SK-N-SH treated with all-trans-retinoic acid at 6 μM for 48 hours (cell line): ENCODE measurements around the gene C21orf58.

ENCODE experiments used
- ATAC-seq: fragments of 200-7000 bp; cut with Tn5 transposase; 3 replicates; pipeline ENCODE4 v1.9.1; 2020; ENCODE audit warnings: mild to moderate bottlenecking, moderate library complexity
- ARNTL ChIP-seq: fragments of 450-650 bp; formaldehyde crosslinking; IDR thresholded peaks from 2 replicates; pipeline ENCODE4 v1.5.0; 2020; ENCODE audit warnings: low read depth, mild to moderate bottlenecking, moderate library complexity, borderline replicate concordance
- BACH2 ChIP-seq: fragments of 250-450 bp; sonication (Bioruptor Pico); IDR thresholded peaks from 2 replicates; pipeline ENCODE4 v1.9.0; 2021; ENCODE audit warnings: mild to moderate bottlenecking, borderline replicate concordance
- CSDC2 ChIP-seq: fragments of 250-450 bp; sonication (Bioruptor Pico); IDR thresholded peaks from 2 replicates; pipeline ENCODE4 v1.5.0; 2020; ENCODE audit warnings: mild to moderate bottlenecking, moderate library complexity
- CSRNP3 ChIP-seq: fragments of 250-450 bp; sonication (Bioruptor Pico); IDR thresholded peaks from 2 replicates; pipeline ENCODE4 v1.5.1; 2021; ENCODE audit warnings: mild to moderate bottlenecking, moderate library complexity
- ESRRG ChIP-seq: fragments of 250-450 bp; sonication (Bioruptor Pico); IDR thresholded peaks from 2 replicates; pipeline ENCODE4 v1.6.1; 2021; ENCODE audit warnings: mild to moderate bottlenecking
- GLIS3 ChIP-seq: fragments of 250-450 bp; sonication (Bioruptor Pico); IDR thresholded peaks from 2 replicates; pipeline ENCODE4 v1.5.0; 2020; ENCODE audit warnings: mild to moderate bottlenecking, moderate library complexity
- ISL1 ChIP-seq: fragments of 250-450 bp; sonication (Bioruptor Pico); IDR thresholded peaks from 2 replicates; pipeline ENCODE4 v2.1.2; 2022; ENCODE audit warnings: mild to moderate bottlenecking, moderate library complexity
- OSR1 ChIP-seq: fragments of 250-450 bp; sonication (Bioruptor Pico); IDR thresholded peaks from 2 replicates; pipeline ENCODE4 v1.8.0; 2022; ENCODE audit warnings: moderate library complexity, mild to moderate bottlenecking, inconsistent platforms
- PATZ1 ChIP-seq: fragments of 250-450 bp; sonication (Bioruptor Pico); IDR thresholded peaks from 2 replicates; pipeline ENCODE4 v1.8.0; 2020; ENCODE audit warnings: mild to moderate bottlenecking, moderate library complexity, borderline replicate concordance
- POU6F1 ChIP-seq: fragments of 250-450 bp; sonication (Bioruptor Pico); IDR thresholded peaks from 2 replicates; pipeline ENCODE4 v1.8.0; 2021; ENCODE audit warnings: low read depth, mild to moderate bottlenecking, moderate library complexity, borderline replicate concordance
- PPARA ChIP-seq: fragments of 250-450 bp; sonication (Bioruptor Pico); IDR thresholded peaks from 2 replicates; pipeline ENCODE4 v1.5.0; 2020; ENCODE audit warnings: mild to moderate bottlenecking, borderline replicate concordance
- RARB ChIP-seq: fragments of 250-450 bp; sonication (Bioruptor Pico); IDR thresholded peaks from 2 replicates; pipeline ENCODE4 v1.8.0; 2021; ENCODE audit warnings: mild to moderate bottlenecking, moderate library complexity
- SNAI2 ChIP-seq: fragments of 250-450 bp; sonication (Bioruptor Pico); IDR thresholded peaks from 2 replicates; pipeline ENCODE4 v1.5.0; 2020; ENCODE audit warnings: mild to moderate bottlenecking, moderate library complexity
- TCF4 ChIP-seq: fragments of 250-450 bp; sonication (Bioruptor Pico); IDR thresholded peaks from 2 replicates; pipeline ENCODE4 v1.8.0; 2021; ENCODE audit warnings: mild to moderate bottlenecking, moderate library complexity, borderline replicate concordance
- TOX ChIP-seq: fragments of 250-450 bp; sonication (Bioruptor Pico); IDR thresholded peaks from 2 replicates; pipeline ENCODE4 v1.8.0; 2021; ENCODE audit warnings: mild to moderate bottlenecking, moderate library complexity, borderline replicate concordance
- TSHZ2 ChIP-seq: fragments of 250-450 bp; sonication (Bioruptor Pico); IDR thresholded peaks from 2 replicates; pipeline ENCODE4 v1.5.0; 2020; ENCODE audit warnings: mild to moderate bottlenecking, moderate library complexity
- ZFP3 ChIP-seq: fragments of 250-450 bp; sonication (Bioruptor Pico); IDR thresholded peaks from 2 replicates; pipeline ENCODE4 v1.5.0; 2020; ENCODE audit warnings: mild to moderate bottlenecking, moderate library complexity
- ZFP30 ChIP-seq: fragments of 450-650 bp; formaldehyde crosslinking; IDR thresholded peaks from 2 replicates; pipeline ENCODE4 v1.5.0; 2022; ENCODE audit warnings: mild to moderate bottlenecking, moderate library complexity
- ZNF565 ChIP-seq: fragments of 450-650 bp; formaldehyde crosslinking; conservative IDR thresholded peaks from 2 replicates; pipeline ENCODE4 v1.5.0; 2020; ENCODE audit warnings: low read depth, mild to moderate bottlenecking, moderate library complexity
- ZNF70 ChIP-seq: fragments of 450-650 bp; formaldehyde crosslinking; IDR thresholded peaks from 2 replicates; pipeline ENCODE4 v1.5.0; 2020; ENCODE audit warnings: mild to moderate bottlenecking, moderate library complexity

The C21orf58 gene

GRCh38 chr21:46334351-46335140 is 10.9 kb upstream of the C21orf58 start:
- ATAC-seq = no peak
- TF ChIP-seq ESRRG (CRISPR knock-in tag) (no peak), ZFP30 (CRISPR knock-in tag) (no peak), TOX (CRISPR knock-in tag) (no peak), CSRNP3 (no peak), TCF4 (CRISPR knock-in tag) (no peak), ZFP3 (CRISPR knock-in tag) (no peak), PATZ1 (CRISPR knock-in tag) (no peak)
- TF ChIP-seq, all 23 proteins: peak for 0

GRCh38 chr21:46329796-46330195 is 6.1 kb upstream of the C21orf58 start:
- ATAC-seq = no peak
- TF ChIP-seq CSDC2 (no peak), POU6F1 (CRISPR knock-in tag) (no peak), TSHZ2 (CRISPR knock-in tag) (no peak), ESRRG (CRISPR knock-in tag) (no peak), TCF4 (CRISPR knock-in tag) (no peak), CSRNP3 (no peak), ZNF565 (CRISPR knock-in tag) (no peak), ISL1 (no peak), RARB (CRISPR knock-in tag) (no peak), GLIS3 (CRISPR knock-in tag) (no peak), SNAI2 (no peak), OSR1 (no peak), BACH2 (CRISPR knock-in tag) (no peak), ZFP3 (CRISPR knock-in tag) (no peak)

GRCh38 chr21:46328151-46328550 is 4.5 kb upstream of the C21orf58 start:
- TF ChIP-seq ARNTL (no peak), GLIS3 (CRISPR knock-in tag) (no peak)
- TF ChIP-seq, all 23 proteins: peak for 0
- ATAC-seq = no peak

GRCh38 chr21:46327711-46328110 is 4.0 kb upstream of the C21orf58 start:
- TF ChIP-seq PPARA (CRISPR knock-in tag) = no peak
- TF ChIP-seq ZNF70 (CRISPR knock-in tag) = no peak
- TF ChIP-seq ZFP30 (CRISPR knock-in tag) = no peak
- no peak for TF ChIP-seq OSR1
- TF ChIP-seq PATZ1 (CRISPR knock-in tag) = no peak
- no peak for ATAC-seq
